Right cardiac atrium (tissue), 5 donors: ENCODE measurements around the gene KMT2C. TPM values are rescaled to one million over a fixed set of nuclear protein-coding genes. Genes with fewer than 3 reads are reported as not detected.

Source experiments
- ATAC-seq, 2 donors: fragments of 200-7000 bp; cut with Tn5 transposase; one replicate each; pipeline versions ENCODE4 v1.8.0 to v1.9.1; 2020; ENCODE audit warnings: moderate library complexity in 2 of 2, mild to moderate bottlenecking in 1 of 2
- DNase-seq, 3 donors: peaks; one replicate each; pipeline ENCODE4 v3.0.0-alpha.2; 2020
- H3K27ac ChIP-seq: one replicate; pipeline ENCODE4 v1.5.1; 2013; ENCODE audit warnings: mild to moderate bottlenecking, low read length, control low read depth, moderate library complexity
- H3K27me3 ChIP-seq: one replicate; pipeline ENCODE4 v1.6.1; 2013; ENCODE audit not compliant: control insufficient read depth, insufficient read depth
- H3K4me1 ChIP-seq: one replicate; pipeline ENCODE4 v1.6.1; 2013; ENCODE audit warnings: low read length; ENCODE audit not compliant: control insufficient read depth, insufficient read depth
- H3K4me3 ChIP-seq: one replicate; pipeline ENCODE4 v1.5.1; 2013; ENCODE audit warnings: low read length, control low read depth
- H3K9me3 ChIP-seq: one replicate; pipeline ENCODE4 v1.6.1; 2013; ENCODE audit warnings: low read length; ENCODE audit not compliant: control insufficient read depth
- WGBS: extraction: QIAGEN DNeasy Blood & Tissue Kit; methylation state at CpG from one replicate; pipeline ENCODE4 v1.1.7; 2013; 5-methylcytosine and 5-hydroxymethylcytosine counted together
- intact Hi-C, 4 donors: fragments of 100-400 bp; cut with DNase I; formaldehyde crosslinking; loops; one replicate each; pipeline versions ENCODE4 v1.11.0 to v1.14.0; 2022 to 2023
- polyA plus RNA-seq: library from polyadenylated mRNA; stranded (reverse); fragments of 200-250 nt; gene quantifications from one replicate; pipeline ENCODE4 v1.2.3, GENCODE V29; 2013
- total RNA-seq, 4 donors: library from RNA; stranded (reverse); fragmentation: NEBNext Ultra II Directional; extraction: Animal tissue kit (Norgen Biotek cat#: 25700); gene quantifications; one replicate each; pipeline ENCODE4 v1.2.1, GENCODE V29; 2021
- donor health status: healthy with polysubstance abuse.
- donor health status: DM: no; HTN: yes; CAD: no.
- donor health status: DM: no; HTN: no; CAD: no.
- donor health status: DM: no; HTN: yes; CAD: no; lungs with severe emphysema.
- donor health status: DM: yes; HTN: yes; CAD: no.

Gene KMT2C
- total and polyA plus RNA-seq, 5 donors = 10.9 to 52.6 (median 49.9) TPM

GRCh38 chr7:152158801-152159587, 276.8 kb downstream of the KMT2C start:
- H3K27me3 ChIP-seq = no peaks in the 10 kb centered on the region
- WGBS = 82% methylated on average over 11 of the region's 11 CpGs

GRCh38 chr7:152152267-152152666, 283.5 kb downstream of the KMT2C start:
- Histone ChIP-seq H3K27me3 (no peaks in the 10 kb centered on the region), H3K4me3 (no peak overlapping the region), H3K4me1 (no peaks in the 10 kb centered on the region), H3K27ac (no peak overlapping the region), H3K9me3 (no peaks in the 10 kb centered on the region)
- WGBS = 89% methylated on average over 5 of the region's 5 CpGs
- DNase-seq = no peak
- ATAC-seq = no peak
- intact Hi-C loops = no loop called here

More at GRCh38 chr7:152158801-152159587, 276.8 kb downstream of the KMT2C start:
- no peak overlapping the region for H3K4me3 ChIP-seq
- ATAC-seq (no peak), DNase-seq (no peak)
- H3K9me3 ChIP-seq = no peaks in the 10 kb centered on the region
- intact Hi-C loops = no loop called here
- H3K27ac ChIP-seq = no peak overlapping the region
- no peaks in the 10 kb centered on the region for H3K4me1 ChIP-seq

GRCh38 chr7:152149363-152149762, 286.4 kb downstream of the KMT2C start:
- H3K27me3 ChIP-seq = no peaks in the 10 kb centered on the region
- H3K9me3 ChIP-seq = no peaks in the 10 kb centered on the region
- intact Hi-C loops = no loop called here
- ATAC-seq (no peak), DNase-seq (no peak)
- no peak overlapping the region for H3K27ac ChIP-seq
- H3K4me3 ChIP-seq = no peak overlapping the region
- WGBS = 89% methylated on average over 6 of the region's 6 CpGs
- H3K4me1 ChIP-seq = no peaks in the 10 kb centered on the region

- Histone ChIP-seq H3K9me3 (no peaks in the 10 kb centered on the region), H3K4me3 (no peak overlapping the region), H3K27me3 (no peaks in the 10 kb centered on the region), H3K4me1 (no peaks in the 10 kb centered on the region), H3K27ac (no peak overlapping the region)
- DNase-seq (no peak), ATAC-seq (no peak)
- intact Hi-C loops = no loop called here
- WGBS = 86% methylated on average over 5 of the region's 5 CpGs
These were observed 287.1 kb downstream of the KMT2C start for GRCh38 chr7:152148706-152149105.

- intact Hi-C loops = no loop called here
- ATAC-seq = peak; percentile 77 to 85
- Histone ChIP-seq H3K27ac (no peak overlapping the region), H3K4me1 (no peaks in the 10 kb centered on the region), H3K4me3 (no peak overlapping the region), H3K9me3 (no peaks in the 10 kb centered on the region), H3K27me3 (no peaks in the 10 kb centered on the region)
- WGBS = 65% methylated on average over 4 of the region's 4 CpGs
- no peak for DNase-seq
These were observed 289.8 kb downstream of the KMT2C start for GRCh38 chr7:152145853-152146466.

GRCh38 chr7:152144557-152145245, 291.1 kb downstream of the KMT2C start:
- no peak for DNase-seq
- H3K4me3 ChIP-seq = no peak overlapping the region
- no peak overlapping the region for H3K27ac ChIP-seq

GRCh38 chr7:152142976-152143595, 292.7 kb downstream of the KMT2C start:
- H3K4me3 ChIP-seq = no peak overlapping the region
- no peaks in the 10 kb centered on the region for H3K4me1 ChIP-seq
- no peaks in the 10 kb centered on the region for H3K9me3 ChIP-seq
- WGBS = 52% methylated on average over 5 of the region's 5 CpGs
- no peak for ATAC-seq
- intact Hi-C loops = no loop called here
- no peaks in the 10 kb centered on the region for H3K27me3 ChIP-seq
- no peak overlapping the region for H3K27ac ChIP-seq
- no peak for DNase-seq

More at GRCh38 chr7:152144557-152145245, 291.1 kb downstream of the KMT2C start:
- H3K27me3 ChIP-seq = no peaks in the 10 kb centered on the region
- no peaks in the 10 kb centered on the region for H3K9me3 ChIP-seq
- intact Hi-C loops = no loop called here
- ATAC-seq = no peak
- H3K4me1 ChIP-seq = no peaks in the 10 kb centered on the region
- WGBS = 74% methylated on average over 12 of the region's 12 CpGs

- no peak overlapping the region for H3K4me3 ChIP-seq
- peaks cover 5% of the 10 kb centered on the region for H3K4me1 ChIP-seq
- 97% methylated on average over 2 of the region's 2 CpGs for WGBS
- DNase-seq = no peak
- no peaks in the 10 kb centered on the region for H3K27me3 ChIP-seq
- ATAC-seq = no peak
- intact Hi-C loops = no loop called here
- H3K27ac ChIP-seq = no peak overlapping the region
- H3K9me3 ChIP-seq = no peaks in the 10 kb centered on the region
These were observed 295.2 kb downstream of the KMT2C start for GRCh38 chr7:152140560-152140959.

- intact Hi-C loops = no loop called here
- no peak for DNase-seq
- no peaks in the 10 kb centered on the region for H3K27me3 ChIP-seq
- H3K9me3 ChIP-seq = no peaks in the 10 kb centered on the region
- no peak overlapping the region for H3K27ac ChIP-seq
- no peak for ATAC-seq
- WGBS = 92% methylated on average over 4 of the region's 4 CpGs
- peaks cover 5% of the 10 kb centered on the region for H3K4me1 ChIP-seq
- H3K4me3 ChIP-seq = no peak overlapping the region
These were observed 295.7 kb downstream of the KMT2C start for GRCh38 chr7:152140067-152140466.

GRCh38 chr7:152137476-152138025, 298.3 kb downstream of the KMT2C start:
- H3K27ac ChIP-seq = peak overlapping the region; percentile 48

More at GRCh38 chr7:152137476-152138025, 298.3 kb downstream of the KMT2C start:
- Histone ChIP-seq H3K4me3 (no peak overlapping the region), H3K9me3 (no peaks in the 10 kb centered on the region), H3K27me3 (no peaks in the 10 kb centered on the region), H3K4me1 (peaks cover 5% of the 10 kb centered on the region)
- DNase-seq (peak in 1 of 3 donors; percentile 67), ATAC-seq (peak in 1 of 2 donors; percentile 38)
- 67% methylated on average over 7 of the region's 7 CpGs for WGBS
- intact Hi-C loops = no loop called here
